ENCODE measurements around the gene CANX.

The CANX gene

DNA sequence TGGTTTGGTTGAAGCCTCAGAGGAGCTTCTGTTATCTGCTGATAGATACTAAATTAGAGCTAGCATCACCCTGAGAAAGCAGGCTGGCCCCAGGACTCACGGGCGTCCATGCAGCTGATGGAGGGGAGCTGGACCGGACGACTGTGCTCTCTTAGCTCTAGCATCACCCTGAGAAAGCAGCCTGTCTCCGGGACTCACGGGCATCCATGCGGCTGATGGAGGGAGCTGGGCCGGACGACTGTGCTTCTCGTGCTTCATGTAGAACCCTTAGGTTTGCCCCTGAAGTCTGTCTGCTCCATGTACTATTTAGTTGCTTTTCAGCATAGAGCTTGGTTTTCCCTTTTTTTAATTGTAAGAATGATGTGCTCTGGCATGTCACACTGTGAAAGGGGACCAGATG, 78.7 kb downstream of the CANX start:
- no peak for DNase-seq (ENCODE audit: low spot score)

DNA sequence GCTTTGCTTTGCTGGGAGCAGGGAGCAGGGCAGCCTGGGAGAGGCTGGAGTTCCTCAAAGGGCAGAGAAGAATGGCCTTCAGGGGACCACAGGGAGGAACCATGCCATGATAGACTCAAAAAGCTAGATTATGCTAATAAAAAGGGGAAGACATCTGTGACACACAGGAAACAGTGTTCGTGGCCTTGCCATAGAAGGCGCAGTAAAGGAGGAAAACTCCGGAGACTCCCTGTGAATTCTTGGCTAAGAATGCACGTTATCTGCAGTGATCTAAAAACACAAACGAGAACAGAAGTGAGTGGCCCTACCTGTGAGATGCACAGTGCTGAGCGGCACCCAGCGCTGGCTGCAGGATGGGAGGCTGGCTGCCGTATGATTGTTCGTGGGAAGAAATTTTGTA, 79.1 kb downstream of the CANX start:
- DNase-seq (ENCODE audit: low spot score) = no peak

DNA sequence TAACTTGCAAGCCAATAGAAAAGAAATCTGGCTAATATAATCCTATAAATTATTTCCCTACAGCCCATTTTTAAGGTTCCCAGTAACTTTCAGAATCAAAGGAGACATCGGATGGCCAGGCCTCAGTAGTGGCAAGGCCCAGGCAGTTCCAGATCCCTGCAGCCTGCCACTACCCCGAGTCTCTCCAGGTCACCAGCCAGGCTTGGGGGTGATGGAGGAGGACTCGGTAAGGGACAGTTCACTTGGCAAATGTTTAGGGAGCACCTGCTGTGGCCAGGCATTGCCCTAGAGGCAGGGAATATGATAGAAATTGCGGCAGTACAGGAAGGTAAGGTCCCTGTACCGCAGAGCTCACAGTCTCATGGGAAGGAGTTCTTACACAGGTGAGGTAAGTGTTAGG, 79.8 kb downstream of the CANX start:
- DNase-seq (ENCODE audit: low spot score) = no peak

DNA sequence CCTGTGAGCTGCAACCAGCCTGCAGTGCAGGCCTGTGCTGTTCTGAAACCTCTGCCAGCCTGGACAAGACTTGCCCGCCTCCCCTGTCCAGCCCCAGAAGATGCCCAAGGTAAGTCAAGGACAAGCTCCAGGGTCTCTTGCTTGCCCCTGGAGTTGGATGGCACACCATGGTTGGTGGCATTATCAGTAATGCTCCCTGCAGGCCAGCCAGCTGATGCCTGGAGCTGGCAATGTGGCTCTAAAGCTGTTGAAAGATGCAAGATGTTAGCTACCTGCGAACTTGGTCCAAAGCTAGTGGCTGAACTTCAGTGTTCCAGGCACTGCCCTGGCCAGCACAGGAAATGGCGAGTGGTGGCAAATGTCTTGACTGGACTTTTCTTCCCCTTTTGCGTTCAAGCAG, 81.1 kb downstream of the CANX start:
- no peak for DNase-seq (ENCODE audit: low spot score)

DNA sequence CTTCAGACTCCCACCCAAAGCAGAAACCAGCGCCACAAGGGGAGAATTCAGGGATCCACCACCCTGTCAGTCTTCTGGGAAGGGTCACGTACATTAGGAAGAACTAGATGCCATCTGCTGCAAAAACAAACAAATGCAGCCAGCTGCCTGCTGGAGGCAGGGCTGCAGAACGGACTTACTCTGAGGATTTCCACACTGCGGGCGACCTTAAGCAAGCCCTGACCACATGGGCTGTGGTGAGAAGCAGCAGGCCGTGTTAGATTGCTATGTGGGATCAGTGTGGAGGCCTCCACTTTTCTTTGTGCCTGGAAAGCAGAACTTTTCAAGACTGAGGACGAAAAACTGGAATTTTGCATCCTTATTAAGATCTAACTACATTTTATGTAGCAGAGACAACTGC, 81.6 kb downstream of the CANX start:
- DNase-seq (ENCODE audit: low spot score) = no peak
